Prostate gland (tissue), 2 donors: Measurements from ENCODE around the gene EPG5. TPM values are rescaled to one million over a fixed set of nuclear protein-coding genes. Genes with fewer than 3 reads are reported as not detected.
A peak's percentile ranks its signal among the peaks of the same experiment; 100 is the strongest.

Source experiments
- DNase-seq: peaks from one replicate; pipeline ENCODE4 v3.0.0-alpha.2; 2019; ENCODE audit warnings: low spot score
- H3K27ac ChIP-seq, 2 donors: fragments of 200-600 bp; sonication (generic); 2 replicates each; pipeline ENCODE4 v1.5.1; 2017 to 2019
- H3K27me3 ChIP-seq: fragments of 200-600 bp; sonication (generic); replicated peaks from 2 replicates; pipeline ENCODE4 v1.5.1; 2019; ENCODE audit not compliant: insufficient read depth
- H3K36me3 ChIP-seq, 2 donors: fragments of 200-600 bp; sonication (generic); 1 replicate in 1 of 2; 2 replicates in 1 of 2; pipeline versions ENCODE4 v1.5.1 to v1.8.1; 2017 to 2019
- H3K4me1 ChIP-seq: fragments of 200-600 bp; sonication (generic); replicated peaks from 2 replicates; pipeline ENCODE4 v1.5.1; 2019
- H3K4me3 ChIP-seq, 2 donors: fragments of 200-600 bp; sonication (generic); 2 replicates each; pipeline ENCODE4 v1.5.1; 2017 to 2019
- H3K9me3 ChIP-seq: fragments of 200-600 bp; sonication (generic); 2 replicates; pipeline ENCODE4 v1.5.1; 2017
- CTCF ChIP-seq, 4 experiments: fragments of 200-600 bp in 2 of 4; fragments of 450-650 bp in 2 of 4; sonication (generic) in 2 of 4; IDR thresholded peaks; 1 replicate in 3 of 4; 2 replicates in 1 of 4; pipeline ENCODE4 v1.5.1; 2016 to 2019; ENCODE audit warnings: antibody characterized with exemption in 4 of 4, mild to moderate bottlenecking in 2 of 4, moderate library complexity in 2 of 4
- POLR2A ChIP-seq: fragments of 450-650 bp; IDR thresholded peaks from one replicate; pipeline ENCODE4 v1.6.1; 2016; ENCODE audit warnings: antibody characterized with exemption, mild to moderate bottlenecking
- POLR2AphosphoS5 ChIP-seq: sonication (generic); formaldehyde crosslinking; IDR thresholded peaks from one replicate; pipeline ENCODE4 v1.6.1; 2017; ENCODE audit warnings: antibody characterized with exemption
- WGBS: methylation state at CpG from one replicate; pipeline ENCODE4 v1.1.5; 2018; 5-methylcytosine and 5-hydroxymethylcytosine counted together
- intact Hi-C: fragments of 100-400 bp; cut with DNase I; formaldehyde crosslinking; loops from one replicate; pipeline ENCODE4 v1.14.2; 2022
- total RNA-seq, 2 donors: library from RNA; depleted of rRNA; stranded (reverse); fragments of >200 nt; gene quantifications; one replicate each; pipeline ENCODE4 v1.1.0, GENCODE V29; 2016

The EPG5 gene, protein sequence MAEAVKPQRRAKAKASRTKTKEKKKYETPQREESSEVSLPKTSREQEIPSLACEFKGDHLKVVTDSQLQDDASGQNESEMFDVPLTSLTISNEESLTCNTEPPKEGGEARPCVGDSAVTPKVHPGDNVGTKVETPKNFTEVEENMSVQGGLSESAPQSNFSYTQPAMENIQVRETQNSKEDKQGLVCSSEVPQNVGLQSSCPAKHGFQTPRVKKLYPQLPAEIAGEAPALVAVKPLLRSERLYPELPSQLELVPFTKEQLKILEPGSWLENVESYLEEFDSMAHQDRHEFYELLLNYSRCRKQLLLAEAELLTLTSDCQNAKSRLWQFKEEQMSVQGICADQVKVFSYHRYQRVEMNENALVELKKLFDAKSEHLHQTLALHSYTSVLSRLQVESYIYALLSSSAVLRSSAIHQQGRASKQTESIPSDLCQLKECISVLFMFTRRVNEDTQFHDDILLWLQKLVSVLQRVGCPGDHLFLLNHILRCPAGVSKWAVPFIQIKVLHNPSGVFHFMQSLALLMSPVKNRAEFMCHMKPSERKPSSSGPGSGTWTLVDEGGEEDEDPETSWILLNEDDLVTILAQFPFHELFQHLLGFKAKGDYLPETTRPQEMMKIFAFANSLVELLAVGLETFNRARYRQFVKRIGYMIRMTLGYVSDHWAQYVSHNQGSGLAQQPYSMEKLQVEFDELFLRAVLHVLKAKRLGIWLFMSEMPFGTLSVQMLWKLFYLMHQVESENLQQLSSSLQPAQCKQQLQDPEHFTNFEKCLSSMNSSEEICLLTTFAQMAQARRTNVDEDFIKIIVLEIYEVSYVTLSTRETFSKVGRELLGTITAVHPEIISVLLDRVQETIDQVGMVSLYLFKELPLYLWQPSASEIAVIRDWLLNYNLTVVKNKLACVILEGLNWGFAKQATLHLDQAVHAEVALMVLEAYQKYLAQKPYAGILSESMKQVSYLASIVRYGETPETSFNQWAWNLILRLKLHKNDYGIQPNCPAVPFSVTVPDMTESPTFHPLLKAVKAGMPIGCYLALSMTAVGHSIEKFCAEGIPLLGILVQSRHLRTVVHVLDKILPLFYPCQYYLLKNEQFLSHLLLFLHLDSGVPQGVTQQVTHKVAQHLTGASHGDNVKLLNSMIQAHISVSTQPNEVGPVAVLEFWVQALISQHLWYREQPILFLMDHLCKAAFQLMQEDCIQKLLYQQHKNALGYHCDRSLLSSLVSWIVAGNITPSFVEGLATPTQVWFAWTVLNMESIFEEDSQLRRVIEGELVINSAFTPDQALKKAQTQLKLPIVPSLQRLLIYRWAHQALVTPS (N-terminal part only)
- total RNA-seq, result 10 to 100 TPM; 21.5 to 50.3 TPM

GRCh38 chr18:45967007-45967706 is at the start of gene EPG5:
Gene EPG5 (minus strand): TSS chr18:45967329. CDS start chr18:45967239, 90 bp downstream.
- H3K4me3 ChIP-seq, result peak within 1 kb of the TSS; percentile 54 to 91
- no peaks in the 10 kb centered on the region for H3K36me3 ChIP-seq
- H3K4me1 ChIP-seq, result peaks cover 5% of the 10 kb centered on the region
- H3K9me3 ChIP-seq, result no peaks in the 10 kb centered on the region
- WGBS, result under 1% methylated on average over 50 of the region's 50 CpGs
- H3K27me3 ChIP-seq, result no peaks in the 10 kb centered on the region
- TF ChIP-seq CTCF (IDR thresholded peaks at IDR 0.05) (no peak), POLR2A (peak; percentile 54), POLR2AphosphoS5 (peak; percentile 98)
- intact Hi-C loops, result no loop called here
- peak; percentile 97 for DNase-seq
- peak within 1 kb of the TSS; percentile 70 to 76 for H3K27ac ChIP-seq

DNA sequence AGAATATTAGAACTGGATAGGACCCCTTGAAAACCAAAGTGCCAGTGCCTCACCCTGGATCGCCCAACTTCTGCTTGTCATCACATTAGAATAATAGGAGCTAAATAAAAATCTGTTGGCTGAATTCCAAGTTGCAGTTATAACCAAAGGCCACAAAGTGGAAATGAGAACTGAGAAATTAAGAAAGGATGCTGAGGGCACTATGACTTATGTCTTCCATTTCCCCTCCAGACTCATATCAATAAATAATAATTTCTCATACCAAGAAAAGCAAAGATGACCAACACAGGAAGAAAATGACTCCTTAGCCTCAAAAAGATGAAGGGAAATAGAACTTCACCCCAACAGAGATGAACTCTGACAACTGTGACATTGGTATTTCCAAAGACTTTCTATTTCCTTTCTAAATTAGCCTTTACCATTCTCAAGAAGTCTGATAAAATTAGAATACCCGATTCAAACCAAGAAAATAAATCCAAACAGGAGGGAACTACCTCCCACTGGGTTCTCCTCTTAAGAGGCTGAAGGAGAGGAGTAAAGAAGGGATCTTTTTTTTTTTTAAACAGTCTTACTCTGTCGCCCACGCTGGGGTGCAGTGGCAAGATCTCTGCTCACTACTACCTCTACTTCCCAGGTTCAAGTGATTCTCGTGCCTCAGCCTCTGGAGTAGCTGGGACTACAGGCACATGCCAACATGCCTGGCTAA is 46.5 kb upstream of the EPG5 start:
- 78% methylated on average over 5 of the region's 5 CpGs for WGBS
- intact Hi-C loops, result no loop called here

GRCh38 chr18:46010676-46011075 is 43.5 kb upstream of the EPG5 start:
- TF ChIP-seq POLR2A (no peak), POLR2AphosphoS5 (no peak), CTCF (IDR thresholded peaks at IDR 0.05) (no peak)
- no peaks in the 10 kb centered on the region for H3K4me1 ChIP-seq
- no peak overlapping the region for H3K4me3 ChIP-seq
- H3K36me3 ChIP-seq, result no peaks in the 10 kb centered on the region
- DNase-seq, result no peak
- H3K27ac ChIP-seq, result no peak overlapping the region
- H3K27me3 ChIP-seq, result no peaks in the 10 kb centered on the region
- intact Hi-C loops, result no loop called here
- WGBS, result 89% methylated on average over 4 of the region's 4 CpGs
- no peaks in the 10 kb centered on the region for H3K9me3 ChIP-seq

More for the DNA sequence above, 46.5 kb upstream of the EPG5 start:
- H3K36me3 ChIP-seq, result no peaks in the 10 kb centered on the region
- no peak overlapping the region for H3K4me3 ChIP-seq
- no peaks in the 10 kb centered on the region for H3K9me3 ChIP-seq
- no peaks in the 10 kb centered on the region for H3K4me1 ChIP-seq
- no peak for DNase-seq
- H3K27ac ChIP-seq, result no peak overlapping the region
- no peaks in the 10 kb centered on the region for H3K27me3 ChIP-seq
- TF ChIP-seq CTCF (IDR thresholded peaks at IDR 0.05) (no peak), POLR2A (no peak), POLR2AphosphoS5 (no peak)

- Histone ChIP-seq H3K36me3 (no peaks in the 10 kb centered on the region), H3K27ac (no peak overlapping the region), H3K27me3 (no peaks in the 10 kb centered on the region), H3K9me3 (no peaks in the 10 kb centered on the region), H3K4me1 (no peaks in the 10 kb centered on the region), H3K4me3 (no peak overlapping the region)
- DNase-seq, result no peak
- WGBS, result 90% methylated on average over 4 of the region's 4 CpGs
- intact Hi-C loops, result no loop called here
- TF ChIP-seq POLR2AphosphoS5 (no peak), CTCF (IDR thresholded peaks at IDR 0.05) (no peak), POLR2A (no peak)
These were observed 42.9 kb upstream of the EPG5 start for GRCh38 chr18:46010050-46010449.
